Measurements from ENCODE around the gene USP49. TPM values are rescaled to one million over a fixed set of nuclear protein-coding genes. Genes with fewer than 3 reads are reported as not detected.

Gene USP49
- total and polyA plus RNA-seq, 2 of the 13 experiments (the other 11 are each of a cell fraction or from before 2014, with no cell fraction given): 2.9 to 4.3 TPM

DNA sequence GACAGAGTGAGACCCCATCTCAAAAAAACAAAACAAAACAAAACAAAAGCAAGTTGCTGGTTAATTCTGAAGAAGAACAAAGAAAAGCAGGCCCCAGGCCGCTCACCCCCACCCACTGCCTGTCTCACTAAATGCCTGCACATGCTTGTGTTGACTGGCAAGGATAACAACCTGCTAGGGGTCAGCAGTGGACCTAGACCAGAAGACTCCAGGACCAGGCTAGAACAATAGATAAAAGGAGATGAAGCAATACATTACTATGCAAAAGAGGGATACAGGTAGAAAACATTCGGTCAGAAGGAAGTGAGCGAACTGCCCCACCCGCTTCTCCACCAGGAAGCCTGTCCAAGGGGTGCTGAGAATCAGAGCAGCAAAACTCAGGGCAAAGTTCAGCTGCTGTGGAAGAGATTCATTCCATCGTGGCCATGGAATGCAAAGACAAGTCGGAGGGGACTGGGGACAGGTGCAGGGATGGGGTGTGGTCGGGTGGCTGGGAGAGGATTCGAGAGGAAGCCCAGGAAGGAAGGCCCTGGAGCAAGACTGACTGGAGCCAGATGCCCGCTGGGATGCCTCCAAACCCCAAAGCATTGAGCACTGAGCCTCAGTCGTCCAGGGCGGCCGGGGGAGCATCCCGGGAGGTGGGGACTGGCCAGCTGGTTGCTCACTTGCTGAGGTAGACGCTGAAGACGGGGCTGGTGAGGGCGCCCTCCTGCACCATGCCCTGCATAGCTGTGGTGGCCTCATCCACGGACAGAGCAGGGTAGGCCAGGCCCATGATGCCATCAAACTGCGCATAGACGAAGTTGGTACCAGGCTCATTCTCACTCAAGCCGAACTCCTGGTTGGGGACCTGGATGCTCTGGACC is 153.3 kb downstream of the USP49 start (continued):
- TF ChIP-seq, protein P1, sequence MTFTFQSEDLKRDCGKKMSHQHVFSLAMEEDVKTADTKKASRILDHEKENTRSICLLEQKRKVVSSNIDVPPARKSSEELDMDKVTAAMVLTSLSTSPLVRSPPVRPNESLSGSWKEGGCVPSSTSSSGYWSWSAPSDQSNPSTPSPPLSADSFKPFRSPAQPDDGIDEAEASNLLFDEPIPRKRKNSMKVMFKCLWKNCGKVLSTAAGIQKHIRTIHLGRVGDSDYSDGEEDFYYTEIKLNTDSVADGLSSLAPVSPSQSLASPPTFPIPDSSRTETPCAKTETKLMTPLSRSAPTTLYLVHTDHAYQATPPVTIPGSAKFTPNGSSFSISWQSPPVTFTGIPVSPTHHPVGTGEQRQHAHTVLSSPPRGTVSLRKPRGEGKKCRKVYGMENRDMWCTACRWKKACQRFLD (CRISPR knock-in tag; IDR thresholded peaks at IDR 0.05; ENCODE audit: borderline replicate concordance): 0 out of 2 replicates have a peak, but pooled peaks have one; percentile 4
- peak; percentile 45; the same call in 1 of the 2 replicates for TF ChIP-seq KDM2A (CRISPR knock-in tag; IDR thresholded peaks at IDR 0.05; ENCODE audit: borderline replicate concordance, low read depth)
- 0 out of 2 replicates have a peak, but pooled peaks have one; percentile 55 for TF ChIP-seq ZC3H13 (CRISPR knock-in tag; IDR thresholded peaks at IDR 0.05)
- no peak for TF ChIP-seq ZNF713 (CRISPR knock-in tag; IDR thresholded peaks at IDR 0.05)
- no peak for TF ChIP-seq RORA (CRISPR knock-in tag; IDR thresholded peaks at IDR 0.05)
- TF ChIP-seq, protein P2, sequence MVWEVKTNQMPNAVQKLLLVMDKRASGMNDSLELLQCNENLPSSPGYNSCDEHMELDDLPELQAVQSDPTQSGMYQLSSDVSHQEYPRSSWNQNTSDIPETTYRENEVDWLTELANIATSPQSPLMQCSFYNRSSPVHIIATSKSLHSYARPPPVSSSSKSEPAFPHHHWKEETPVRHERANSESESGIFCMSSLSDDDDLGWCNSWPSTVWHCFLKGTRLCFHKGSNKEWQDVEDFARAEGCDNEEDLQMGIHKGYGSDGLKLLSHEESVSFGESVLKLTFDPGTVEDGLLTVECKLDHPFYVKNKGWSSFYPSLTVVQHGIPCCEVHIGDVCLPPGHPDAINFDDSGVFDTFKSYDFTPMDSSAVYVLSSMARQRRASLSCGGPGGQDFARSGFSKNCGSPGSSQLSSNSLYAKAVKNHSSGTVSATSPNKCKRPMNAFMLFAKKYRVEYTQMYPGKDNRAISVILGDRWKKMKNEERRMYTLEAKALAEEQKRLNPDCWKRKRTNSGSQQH (CRISPR knock-in tag; IDR thresholded peaks at IDR 0.05; ENCODE audit: low read depth): no peak
- TF ChIP-seq GABPA (IDR thresholded peaks at IDR 0.05; ENCODE audit: low read depth, low read length): no peak
- peak; percentile 46; the same call in 1 of the 2 replicates for TF ChIP-seq GABPA (CRISPR knock-in tag; IDR thresholded peaks at IDR 0.05; ENCODE audit: low read depth)
- TF ChIP-seq HNRNPK (IDR thresholded peaks at IDR 0.05; ENCODE audit: low read depth, low read length, poor library complexity, severe bottlenecking): no peak
- peak; percentile 43; the same call in 1 of the 2 replicates for TF ChIP-seq ZMYM2 (CRISPR knock-in tag; IDR thresholded peaks at IDR 0.05)
- TF ChIP-seq SUZ12 (IDR thresholded peaks at IDR 0.05; ENCODE audit: low read depth, low read length): no peak
- TF ChIP-seq PTBP1 (IDR thresholded peaks at IDR 0.05; ENCODE audit: low read depth, low read length, poor library complexity, severe bottlenecking): no peak
- TF ChIP-seq NONO (IDR thresholded peaks at IDR 0.05): no peak
- peak; percentile 61; the same call in 1 of the 2 replicates for TF ChIP-seq NONO (CRISPR knock-in tag; conservative IDR thresholded peaks at IDR 0.05)
- TF ChIP-seq DNMT1 (CRISPR knock-in tag; IDR thresholded peaks at IDR 0.05): no peak
- TF ChIP-seq XRCC5 (optimal IDR thresholded peaks at IDR 0.05; ENCODE audit: low read length): peak; percentile 73
- TF ChIP-seq, protein P3, sequence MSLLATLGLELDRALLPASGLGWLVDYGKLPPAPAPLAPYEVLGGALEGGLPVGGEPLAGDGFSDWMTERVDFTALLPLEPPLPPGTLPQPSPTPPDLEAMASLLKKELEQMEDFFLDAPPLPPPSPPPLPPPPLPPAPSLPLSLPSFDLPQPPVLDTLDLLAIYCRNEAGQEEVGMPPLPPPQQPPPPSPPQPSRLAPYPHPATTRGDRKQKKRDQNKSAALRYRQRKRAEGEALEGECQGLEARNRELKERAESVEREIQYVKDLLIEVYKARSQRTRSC (CRISPR knock-in tag; IDR thresholded peaks at IDR 0.05; ENCODE audit: low read depth): no peak
- TF ChIP-seq ARNT (IDR thresholded peaks at IDR 0.05): no peak
- TF ChIP-seq ARHGAP35 (CRISPR knock-in tag; IDR thresholded peaks at IDR 0.05; ENCODE audit: borderline replicate concordance): 0 out of 2 replicates have a peak, but pooled peaks have one; percentile 67
- TF ChIP-seq ERF (CRISPR knock-in tag; IDR thresholded peaks at IDR 0.05): no peak
- no peak for TF ChIP-seq SETDB1 (CRISPR knock-in tag; IDR thresholded peaks at IDR 0.05; ENCODE audit: borderline replicate concordance)
- no peak for TF ChIP-seq SOX6 (IDR thresholded peaks at IDR 0.05)
- peak; percentile 96 for TF ChIP-seq SOX6 (CRISPR knock-in tag; IDR thresholded peaks at IDR 0.05)
- TF ChIP-seq, protein P4, sequence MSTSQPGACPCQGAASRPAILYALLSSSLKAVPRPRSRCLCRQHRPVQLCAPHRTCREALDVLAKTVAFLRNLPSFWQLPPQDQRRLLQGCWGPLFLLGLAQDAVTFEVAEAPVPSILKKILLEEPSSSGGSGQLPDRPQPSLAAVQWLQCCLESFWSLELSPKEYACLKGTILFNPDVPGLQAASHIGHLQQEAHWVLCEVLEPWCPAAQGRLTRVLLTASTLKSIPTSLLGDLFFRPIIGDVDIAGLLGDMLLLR (CRISPR knock-in tag; IDR thresholded peaks at IDR 0.05): no peak
- TF ChIP-seq ZSCAN12 (CRISPR knock-in tag; IDR thresholded peaks at IDR 0.05): no peak
- no peak for TF ChIP-seq MAFF (IDR thresholded peaks at IDR 0.05; ENCODE audit: low read depth, low read length)
- no peak for TF ChIP-seq PRPF4 (IDR thresholded peaks at IDR 0.05; ENCODE audit: low read depth, low read length, poor library complexity, severe bottlenecking)
- TF ChIP-seq ZBTB38 (CRISPR knock-in tag; IDR thresholded peaks at IDR 0.05): no peak; the same call in 1 of the 2 replicates
